Medulla oblongata (tissue), 1 donor: Measurements from ENCODE around the gene ALMS1.
"Not testable (repeated sequence)": the region's sequence is repeated elsewhere in the genome, so short reads cannot be mapped to it uniquely, and the experiment has no call there.

ENCODE experiments used
- DNase-seq: peaks from one replicate; pipeline ENCODE4 v3.0.0-alpha.2; 2015; ENCODE audit errors: extremely low spot score

ALMS1 gene

GRCh38 chr2:73614105-73614504, 228.5 kb downstream of the ALMS1 start:
- no peak for DNase-seq

GRCh38 chr2:73614997-73615396, 229.4 kb downstream of the ALMS1 start:
- no peak for DNase-seq

GRCh38 chr2:73619925-73620324, 234.3 kb downstream of the ALMS1 start:
- not testable (repeated sequence) for DNase-seq

- DNase-seq, result not testable (repeated sequence)
Observed at GRCh38 chr2:73624036-73624435, 238.4 kb downstream of the ALMS1 start.

- DNase-seq, result not testable (repeated sequence)
Observed at GRCh38 chr2:73624625-73625024, 239.0 kb downstream of the ALMS1 start.

- not testable (repeated sequence) for DNase-seq
Observed at GRCh38 chr2:73626237-73626636, 240.6 kb downstream of the ALMS1 start.

- not testable (repeated sequence) for DNase-seq
Observed at GRCh38 chr2:73628493-73628892, 242.9 kb downstream of the ALMS1 start.

- peak; percentile 4 for DNase-seq
Observed at GRCh38 chr2:73630662-73631266, 245.1 kb downstream of the ALMS1 start.

GRCh38 chr2:73636977-73637376, 251.3 kb downstream of the ALMS1 start:
- not testable (repeated sequence) for DNase-seq

- no peak for DNase-seq
Observed at GRCh38 chr2:73638429-73638828, 252.8 kb downstream of the ALMS1 start.

- peak; percentile 60 for DNase-seq
Observed at GRCh38 chr2:73640511-73640911, 254.9 kb downstream of the ALMS1 start.

- no peak for DNase-seq
Observed at GRCh38 chr2:73640946-73641766, 255.5 kb downstream of the ALMS1 start.

- DNase-seq, result no peak
Observed at GRCh38 chr2:73641767-73642062, 256.1 kb downstream of the ALMS1 start.

GRCh38 chr2:73642338-73643018, 256.8 kb downstream of the ALMS1 start, which contains the start of gene NAT8:
TSS of gene NAT8 (minus strand) at chr2:73642422. CDS start at chr2:73641628, 794 bp downstream.
- no peak for DNase-seq

- not testable (repeated sequence) for DNase-seq
Observed at GRCh38 chr2:73647690-73648089, 262.1 kb downstream of the ALMS1 start.

GRCh38 chr2:73651591-73652230, 266.1 kb downstream of the ALMS1 start:
- no peak for DNase-seq

GRCh38 chr2:73652348-73652747, 266.7 kb downstream of the ALMS1 start:
- DNase-seq, result no peak

- DNase-seq, result no peak
Observed at GRCh38 chr2:73654175-73654574, 268.5 kb downstream of the ALMS1 start.
